COLO829 (cell line): ENCODE measurements around the gene WDFY4.

Experiments used
- DNase-seq: peaks from one replicate; pipeline ENCODE4 v3.0.0; 2012; ENCODE audit warnings: low spot score

Gene WDFY4

DNA sequence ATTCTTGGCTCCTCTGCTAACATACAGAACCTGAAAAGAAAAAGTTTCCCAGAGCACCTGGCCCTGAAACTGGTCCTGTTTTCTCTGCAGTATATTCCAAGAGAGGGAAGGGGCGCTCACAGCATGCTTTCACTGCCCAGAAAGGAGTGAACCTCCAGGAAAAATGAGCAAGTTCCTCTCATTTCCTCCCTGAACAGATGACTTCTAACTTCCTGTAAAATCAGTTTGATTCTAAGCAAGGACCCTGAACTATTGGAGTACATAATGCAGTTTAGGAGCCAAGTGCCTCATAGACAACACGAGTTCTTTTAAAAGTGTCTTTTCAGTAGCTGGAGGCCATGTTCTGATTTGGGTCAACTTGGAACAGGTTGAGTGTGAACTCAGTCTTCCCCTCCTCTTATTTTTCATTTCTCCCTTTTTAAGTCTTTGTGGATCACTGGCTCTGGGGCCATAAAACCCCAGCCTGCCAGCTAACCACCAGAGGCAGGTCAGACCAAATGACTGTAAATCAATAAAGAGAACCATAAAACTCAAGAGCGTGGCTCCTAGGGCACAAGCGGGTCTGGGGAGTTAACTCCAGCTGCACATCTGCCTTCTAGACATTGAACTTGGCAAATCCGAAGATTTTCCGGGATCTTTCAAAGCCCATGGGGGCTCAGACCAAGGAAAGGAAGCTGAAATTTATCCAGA, 260.9 kb downstream of the WDFY4 start:
- DNase-seq = no peak

DNA sequence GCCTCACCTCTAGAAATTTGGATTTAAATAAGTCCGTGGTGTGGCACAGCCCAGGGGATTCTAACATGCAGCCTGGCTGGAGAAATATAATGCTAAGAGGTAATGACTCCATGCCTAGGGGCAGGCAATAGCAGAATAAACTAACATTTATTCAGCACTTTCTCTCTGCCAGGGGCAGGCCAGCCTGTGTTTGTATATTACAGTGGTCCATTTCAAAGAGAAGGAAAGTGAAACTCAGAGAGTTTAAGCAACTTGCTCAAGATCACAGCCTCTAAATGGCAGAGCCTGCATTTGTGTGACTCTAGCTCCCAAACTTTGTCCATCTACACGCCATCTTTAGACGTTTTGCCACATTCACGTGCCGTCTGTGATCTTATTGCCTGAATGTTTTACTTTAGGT, 261.7 kb downstream of the WDFY4 start:
- no peak for DNase-seq

DNA sequence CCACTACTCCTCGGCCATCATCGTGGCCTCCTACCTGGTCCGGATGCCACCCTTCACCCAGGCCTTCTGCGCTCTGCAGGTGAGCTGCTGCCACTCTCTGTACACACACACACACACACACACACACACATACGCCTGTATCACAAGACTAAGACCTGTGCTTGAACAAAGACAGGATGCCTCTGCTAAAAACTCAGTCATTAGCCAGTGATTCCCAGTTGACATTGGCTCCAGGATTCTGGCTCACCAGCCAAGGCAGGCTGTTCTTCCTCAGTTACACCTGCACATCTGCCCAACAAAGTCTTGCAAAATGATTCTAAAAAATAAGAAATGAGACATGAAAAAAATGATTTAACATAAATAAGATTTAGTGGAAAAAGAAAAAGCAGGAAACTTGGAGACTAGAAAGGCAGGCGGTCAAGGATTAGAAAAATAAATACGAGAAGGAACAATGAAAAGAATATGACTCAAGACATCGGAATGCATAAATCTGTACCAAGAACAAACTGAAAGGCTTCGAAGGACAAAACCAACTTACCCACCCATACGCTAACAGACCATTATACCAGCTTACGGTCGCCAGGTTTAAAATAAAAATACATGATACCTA, 262.3 kb downstream of the WDFY4 start:
- DNase-seq = no peak

DNA sequence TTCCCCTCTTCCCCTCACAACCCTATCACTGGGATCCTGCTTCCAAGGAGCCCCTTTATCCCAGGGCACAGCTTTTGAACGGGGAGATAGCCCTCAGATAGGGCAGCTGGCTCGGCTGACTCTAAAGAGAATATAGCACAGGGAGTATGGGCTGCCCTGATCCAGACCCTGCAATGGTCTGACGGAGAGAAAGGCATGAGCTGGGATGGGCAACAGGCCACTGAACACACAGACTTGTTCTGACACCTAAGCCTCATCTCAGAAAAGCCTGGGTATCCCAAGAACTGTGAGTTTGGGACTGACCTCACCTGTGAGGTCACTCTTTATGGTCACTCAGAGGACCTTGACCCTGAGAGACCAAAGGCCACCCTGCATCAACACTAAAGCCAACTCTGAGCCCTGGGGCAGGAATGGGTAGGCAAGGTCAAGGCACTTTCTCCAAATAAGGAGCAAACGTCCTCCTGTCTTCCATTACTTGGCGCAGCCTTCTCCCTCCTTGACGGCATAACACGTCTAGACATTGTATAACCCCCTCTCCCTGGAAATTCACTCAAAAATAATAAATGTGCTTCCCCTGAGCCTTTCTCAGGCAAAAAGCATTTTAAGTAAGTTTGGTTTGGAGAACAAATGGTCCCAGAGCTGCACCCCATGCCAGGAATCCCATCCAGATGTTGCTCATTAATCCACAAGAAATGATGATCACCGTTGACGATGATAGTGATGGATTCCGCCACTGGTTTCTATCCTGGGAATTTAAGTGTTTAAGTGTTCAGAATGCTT, 263.2 kb downstream of the WDFY4 start:
- DNase-seq = no peak

- DNase-seq = no peak
Measured at GRCh38 chr10:48948470-48949037, 263.9 kb downstream of the WDFY4 start.

DNA sequence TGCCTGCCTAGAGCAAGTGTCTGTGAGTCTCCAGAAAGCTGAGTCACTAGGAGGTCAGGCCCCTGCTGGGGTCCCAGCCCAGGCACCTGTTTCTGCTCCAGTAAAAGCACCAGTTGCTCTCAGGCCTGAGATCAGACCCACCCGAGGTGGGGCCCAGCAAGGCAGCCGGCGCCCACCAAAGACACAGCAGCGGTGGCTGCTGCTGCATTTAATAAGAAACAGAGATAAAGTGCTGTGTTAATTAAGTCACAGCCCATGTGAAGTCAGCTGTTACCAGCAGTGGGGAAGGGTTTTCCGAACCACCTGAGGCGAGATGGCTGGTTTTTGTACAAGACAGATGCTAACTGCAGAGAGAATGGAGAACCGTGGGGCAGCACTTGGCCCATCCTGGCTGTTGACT, 267.0 kb downstream of the WDFY4 start:
- no peak for DNase-seq

- no peak for DNase-seq
Measured at GRCh38 chr10:48957361-48958151, 272.9 kb downstream of the WDFY4 start.

- no peak for DNase-seq
Measured at GRCh38 chr10:48958598-48959190, 274.0 kb downstream of the WDFY4 start.

DNA sequence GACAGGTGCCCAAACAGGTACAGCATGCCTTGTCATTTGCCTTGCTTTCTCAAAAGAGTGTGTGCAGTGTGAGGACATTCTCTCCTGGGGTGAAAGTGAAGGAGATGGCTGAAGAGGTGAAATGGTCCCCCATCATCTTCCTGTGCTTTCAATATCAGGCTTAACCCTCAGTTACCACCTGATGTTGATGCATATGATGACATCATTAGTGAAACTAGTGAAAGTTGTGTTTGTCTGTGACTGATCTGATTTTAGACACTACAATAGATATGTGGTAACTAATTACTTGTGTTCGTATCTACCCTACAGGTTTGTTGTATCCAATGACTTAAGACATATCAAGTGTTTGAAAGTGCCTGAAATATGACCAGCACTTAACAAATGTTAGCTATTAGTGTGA, 279.4 kb downstream of the WDFY4 start:
- DNase-seq = no peak

DNA sequence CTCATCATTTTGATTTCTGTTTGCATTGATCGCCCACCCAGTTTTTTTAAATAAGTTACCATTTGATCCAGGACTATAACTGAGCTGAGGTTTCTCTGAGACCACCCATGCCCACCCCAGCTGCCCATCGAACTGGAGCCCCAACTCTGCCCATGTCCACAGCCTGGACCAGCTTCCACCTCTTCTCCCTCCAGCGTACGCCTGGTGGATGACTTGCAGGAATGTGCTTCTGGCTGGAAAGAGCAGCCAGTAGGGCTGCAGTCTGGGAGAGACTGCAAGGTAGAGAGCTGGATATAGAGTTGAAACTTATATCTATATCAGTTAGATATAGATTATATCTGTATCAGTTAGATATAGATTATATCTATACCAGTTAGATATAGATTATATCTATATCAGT, 280.8 kb downstream of the WDFY4 start:
- DNase-seq = no peak

- no peak for DNase-seq
Measured at GRCh38 chr10:48968036-48968435, 283.4 kb downstream of the WDFY4 start.

GRCh38 chr10:48970046-48970445, 285.4 kb downstream of the WDFY4 start:
- DNase-seq = no peak

GRCh38 chr10:48970654-48971053, 286.0 kb downstream of the WDFY4 start:
- DNase-seq = no peak

- DNase-seq = no peak
Measured at GRCh38 chr10:48973065-48973464, 288.4 kb downstream of the WDFY4 start.

- no peak for DNase-seq
Measured at GRCh38 chr10:48974510-48975156, 290.0 kb downstream of the WDFY4 start.

DNA sequence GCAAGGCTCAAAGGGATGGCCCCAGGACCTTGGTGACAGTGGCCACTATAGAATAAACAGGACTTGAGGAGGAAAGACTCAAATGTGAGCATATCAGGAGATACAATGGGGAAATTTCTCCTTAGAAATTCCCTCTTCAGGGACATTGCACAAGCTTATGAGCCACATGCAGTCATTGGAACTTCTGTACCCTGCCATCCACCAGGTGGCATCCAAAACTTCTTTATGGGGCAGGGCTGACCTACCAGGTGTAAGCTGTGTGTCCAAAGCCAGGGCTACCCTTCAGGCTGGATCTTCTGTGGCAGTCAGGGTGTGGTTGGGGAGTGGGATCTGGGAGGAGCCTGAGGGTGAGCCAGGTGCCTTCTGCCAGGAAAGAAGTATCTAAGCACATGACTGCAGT, 291.5 kb downstream of the WDFY4 start:
- DNase-seq = no peak

DNA sequence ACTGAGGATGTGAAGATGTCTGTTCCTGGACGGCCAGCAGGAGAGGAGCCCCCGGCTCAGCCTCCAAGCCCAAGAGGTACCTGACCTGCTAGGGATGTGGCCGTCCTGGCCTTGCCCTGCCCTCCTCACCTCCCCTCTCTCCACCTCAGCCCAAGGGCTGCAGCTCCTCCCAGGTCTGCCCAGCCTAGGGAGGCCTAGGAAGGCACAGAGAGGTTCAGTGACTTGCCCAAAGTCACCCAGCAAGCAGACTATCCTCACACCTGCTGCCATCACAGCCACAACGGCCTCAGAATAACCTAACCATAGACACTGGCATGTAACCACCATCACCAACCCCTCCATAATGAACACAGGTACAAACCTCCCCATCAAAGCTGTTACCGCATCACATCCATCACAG, 293.6 kb downstream of the WDFY4 start:
- no peak for DNase-seq

DNA sequence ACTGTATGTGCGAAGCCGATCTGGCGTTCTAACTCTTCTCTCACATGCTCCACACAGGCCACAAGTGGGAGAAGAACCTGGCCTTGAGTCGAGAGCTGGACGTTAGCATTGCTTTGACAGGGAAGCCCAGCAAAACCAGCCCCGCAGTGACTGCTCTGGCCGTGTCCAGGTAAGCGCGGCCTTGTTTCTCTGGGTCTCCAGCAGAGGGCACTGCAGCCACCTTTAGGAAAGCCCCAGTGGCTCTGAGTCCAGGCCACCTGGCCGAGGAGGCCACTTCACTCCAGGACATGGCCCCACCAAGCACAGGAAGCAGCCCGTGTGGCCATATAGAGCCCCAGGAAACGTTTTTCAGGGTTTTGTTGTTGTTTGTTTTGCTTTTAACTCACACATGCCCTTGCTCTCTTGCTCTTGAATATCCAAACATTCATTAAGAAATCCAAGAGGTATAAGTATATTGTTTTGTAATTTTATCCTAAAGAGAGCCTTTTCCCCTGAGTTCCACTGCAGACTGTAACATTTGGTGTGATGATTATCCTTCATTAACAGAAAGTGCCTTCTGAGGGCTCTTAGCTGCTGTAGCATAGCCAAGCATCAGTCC, 296.7 kb downstream of the WDFY4 start:
- peak; percentile 15 for DNase-seq

DNA sequence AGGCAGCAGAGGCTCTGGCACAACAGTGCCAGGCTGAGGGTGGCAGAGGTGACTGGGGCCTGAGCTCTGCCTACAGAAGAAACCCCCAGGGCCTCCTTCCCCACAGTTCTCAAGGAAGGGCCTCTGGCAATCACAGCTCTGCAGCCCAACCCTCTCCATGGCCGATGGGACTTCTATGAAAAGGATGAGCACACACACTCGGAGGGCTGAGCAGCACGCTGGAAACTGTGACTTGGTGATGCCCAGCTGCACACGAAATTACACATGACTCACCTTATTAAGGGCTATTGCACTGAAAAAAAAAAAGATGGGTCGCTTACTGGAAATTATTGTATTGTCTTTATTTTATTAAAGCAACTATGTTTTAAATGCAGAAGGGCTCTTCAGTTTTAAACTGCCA, 297.9 kb downstream of the WDFY4 start:
- no peak for DNase-seq

GRCh38 chr10:48983648-48984351, 299.1 kb downstream of the WDFY4 start:
- DNase-seq = no peak
